GM06990 (cell line): ENCODE data around the gene MYO15A.

Source experiments
- DNase-seq: peaks from one replicate; pipeline ENCODE4 v3.0.0-alpha.2; 2011; ENCODE audit not compliant: insufficient read length; ENCODE audit errors: extremely low read depth
- H3K27me3 ChIP-seq: replicated peaks from 2 replicates; pipeline ENCODE4 v1.6.0; 2011; ENCODE audit warnings: low read length; ENCODE audit not compliant: control insufficient read depth, insufficient read depth
- H3K36me3 ChIP-seq: 2 replicates; pipeline ENCODE4 v1.5.1; 2011; ENCODE audit warnings: low read length; ENCODE audit not compliant: control insufficient read depth, insufficient read depth
- H3K4me3 ChIP-seq: replicated peaks from 2 replicates; pipeline ENCODE4 v1.5.1; 2011; ENCODE audit warnings: low read depth, mild to moderate bottlenecking, control low read depth, low read length
- TF ChIP-seq, protein P1 (sequence below): IDR thresholded peaks from 2 replicates; pipeline ENCODE4 v1.5.1; 2011; ENCODE audit warnings: low read length, control low read depth, mild to moderate bottlenecking, inconsistent platforms; ENCODE audit not compliant: insufficient read depth, poor library complexity, severe bottlenecking

MYO15A gene

DNA sequence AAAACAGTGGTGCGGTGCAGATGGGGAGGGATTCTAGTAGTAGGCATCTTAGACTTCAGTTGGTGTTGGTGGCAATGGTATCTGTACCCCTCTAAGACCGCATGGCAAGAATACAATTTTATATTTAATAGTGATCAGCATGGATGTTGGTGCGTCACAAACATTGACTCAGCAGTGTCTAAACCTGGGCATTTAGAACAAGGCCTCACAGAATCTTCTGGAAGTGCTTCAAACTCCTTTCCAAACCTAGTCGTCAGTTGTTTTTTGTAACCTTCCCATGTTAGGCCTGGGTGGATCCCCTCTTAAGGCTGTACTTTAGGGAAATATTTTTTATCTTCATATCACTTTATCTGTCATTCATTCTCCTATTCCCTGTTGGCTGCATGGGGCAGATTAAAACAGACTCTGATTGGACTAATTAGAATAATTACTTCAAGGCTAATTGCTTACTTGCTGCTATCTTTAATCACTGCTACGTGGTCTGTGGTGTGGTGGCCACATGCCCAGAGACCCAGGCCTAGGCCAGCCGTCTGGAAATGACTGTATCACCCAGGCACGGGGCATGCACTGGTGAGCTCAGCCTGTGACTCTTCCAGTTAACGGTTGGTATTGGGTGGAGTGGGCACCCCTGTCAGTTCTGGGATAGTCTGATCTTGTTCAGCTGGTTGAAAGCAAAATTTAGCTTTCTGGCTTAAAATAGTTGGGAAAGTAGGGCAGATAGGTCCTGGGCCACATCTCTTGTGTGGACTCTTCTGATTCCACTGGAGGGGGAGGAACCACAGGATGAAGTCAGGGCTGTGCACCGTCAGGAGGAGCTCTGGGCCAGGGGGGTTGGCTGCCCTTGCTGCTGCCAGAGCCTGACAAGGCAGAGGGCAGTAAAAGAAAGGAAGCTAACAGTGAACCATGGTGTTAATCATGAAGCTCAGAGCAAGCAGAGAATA is 79.5 kb downstream of the MYO15A start:
- Histone ChIP-seq H3K27me3 (no peaks in the 10 kb centered on the region), H3K36me3 (peaks cover 6% of the 10 kb centered on the region), H3K4me3 (peak overlapping the region; percentile 14; the same call in 1 of the 2 replicates)
- no peak for DNase-seq
- TF ChIP-seq, protein P1, sequence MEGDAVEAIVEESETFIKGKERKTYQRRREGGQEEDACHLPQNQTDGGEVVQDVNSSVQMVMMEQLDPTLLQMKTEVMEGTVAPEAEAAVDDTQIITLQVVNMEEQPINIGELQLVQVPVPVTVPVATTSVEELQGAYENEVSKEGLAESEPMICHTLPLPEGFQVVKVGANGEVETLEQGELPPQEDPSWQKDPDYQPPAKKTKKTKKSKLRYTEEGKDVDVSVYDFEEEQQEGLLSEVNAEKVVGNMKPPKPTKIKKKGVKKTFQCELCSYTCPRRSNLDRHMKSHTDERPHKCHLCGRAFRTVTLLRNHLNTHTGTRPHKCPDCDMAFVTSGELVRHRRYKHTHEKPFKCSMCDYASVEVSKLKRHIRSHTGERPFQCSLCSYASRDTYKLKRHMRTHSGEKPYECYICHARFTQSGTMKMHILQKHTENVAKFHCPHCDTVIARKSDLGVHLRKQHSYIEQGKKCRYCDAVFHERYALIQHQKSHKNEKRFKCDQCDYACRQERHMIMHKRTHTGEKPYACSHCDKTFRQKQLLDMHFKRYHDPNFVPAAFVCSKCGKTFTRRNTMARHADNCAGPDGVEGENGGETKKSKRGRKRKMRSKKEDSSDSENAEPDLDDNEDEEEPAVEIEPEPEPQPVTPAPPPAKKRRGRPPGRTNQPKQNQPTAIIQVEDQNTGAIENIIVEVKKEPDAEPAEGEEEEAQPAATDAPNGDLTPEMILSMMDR = no peak

DNA sequence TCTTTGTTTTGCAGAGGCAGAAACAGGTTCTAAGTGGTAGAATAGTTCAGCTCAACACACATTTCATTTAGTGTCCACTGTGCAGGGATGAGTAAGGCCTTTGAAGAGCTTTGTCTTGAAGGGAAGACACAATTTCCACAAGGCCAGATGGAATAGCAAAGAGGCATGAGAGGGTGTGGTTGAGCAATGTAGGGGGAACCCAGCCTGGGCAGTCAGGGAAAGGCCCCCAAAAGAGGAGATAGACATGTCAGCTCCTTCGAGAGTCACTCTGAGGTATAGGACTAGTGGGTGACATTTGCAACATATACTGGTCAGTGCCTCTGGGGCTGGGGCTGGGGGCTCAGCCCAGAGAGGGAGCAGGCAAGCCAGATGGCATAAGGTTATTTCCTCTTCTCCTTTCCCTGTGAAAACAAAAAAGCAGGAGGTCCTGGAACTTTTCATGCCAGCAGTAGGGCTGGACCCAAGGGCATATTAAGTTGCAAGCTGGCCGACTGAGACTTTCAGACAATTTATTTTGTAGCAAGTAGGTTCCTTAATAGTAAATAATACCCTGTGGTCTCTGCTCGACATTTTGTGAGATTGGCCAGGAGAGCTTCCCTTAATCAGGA is 82.2 kb downstream of the MYO15A start:
- no peak overlapping the region for H3K4me3 ChIP-seq
- H3K27me3 ChIP-seq = no peaks in the 10 kb centered on the region
- TF ChIP-seq, protein P1 = no peak
- peaks cover 15% of the 10 kb centered on the region for H3K36me3 ChIP-seq
- no peak for DNase-seq

DNA sequence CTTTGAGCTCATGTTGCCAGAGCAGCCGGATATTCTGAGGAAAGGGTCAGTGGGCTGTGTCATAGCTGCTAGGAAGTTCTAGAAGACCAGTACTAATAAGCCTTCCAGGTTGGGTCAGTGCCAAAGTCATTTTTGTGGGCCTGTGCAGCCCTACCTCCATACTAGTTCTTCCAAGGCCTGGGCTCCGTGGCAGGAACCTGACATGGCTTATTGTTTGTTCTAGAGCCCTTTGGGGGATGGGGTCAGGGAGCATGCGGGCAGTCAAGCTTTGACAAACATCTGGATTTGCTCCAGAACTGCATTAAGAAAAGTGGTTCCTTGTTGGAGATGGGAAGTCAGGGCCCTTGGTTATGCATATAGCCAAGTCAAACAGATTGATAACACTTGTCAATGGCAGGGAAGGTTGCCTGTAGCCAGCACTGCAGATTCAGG is 82.7 kb downstream of the MYO15A start:
- TF ChIP-seq, protein P1 = no peak
- Histone ChIP-seq H3K27me3 (no peaks in the 10 kb centered on the region), H3K4me3 (no peak overlapping the region), H3K36me3 (peaks cover 16% of the 10 kb centered on the region)
- no peak for DNase-seq

DNA sequence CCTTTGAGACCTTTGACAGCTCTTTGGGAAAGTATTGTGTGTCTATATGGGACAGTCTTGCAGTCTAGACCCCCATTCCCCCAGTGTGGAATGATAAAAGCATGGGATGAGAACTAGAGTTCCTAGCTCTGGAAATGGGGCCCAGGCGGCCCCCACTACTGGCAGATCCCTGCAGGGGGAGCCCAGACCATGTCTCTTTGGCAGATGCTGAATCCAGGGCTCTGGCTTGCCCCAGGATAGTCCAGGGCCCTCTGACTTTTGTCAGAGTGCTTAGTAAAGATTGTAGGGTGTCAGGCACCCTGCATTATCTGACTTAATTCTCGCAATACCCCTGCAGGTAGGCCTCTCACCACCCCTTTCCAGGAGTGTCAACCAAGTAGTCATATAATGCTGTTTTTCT is 83.4 kb downstream of the MYO15A start:
- TF ChIP-seq, protein P1 = peak; percentile 45
- Histone ChIP-seq H3K27me3 (no peaks in the 10 kb centered on the region), H3K4me3 (no peak overlapping the region), H3K36me3 (peaks cover 16% of the 10 kb centered on the region)
- DNase-seq = no peak

DNA sequence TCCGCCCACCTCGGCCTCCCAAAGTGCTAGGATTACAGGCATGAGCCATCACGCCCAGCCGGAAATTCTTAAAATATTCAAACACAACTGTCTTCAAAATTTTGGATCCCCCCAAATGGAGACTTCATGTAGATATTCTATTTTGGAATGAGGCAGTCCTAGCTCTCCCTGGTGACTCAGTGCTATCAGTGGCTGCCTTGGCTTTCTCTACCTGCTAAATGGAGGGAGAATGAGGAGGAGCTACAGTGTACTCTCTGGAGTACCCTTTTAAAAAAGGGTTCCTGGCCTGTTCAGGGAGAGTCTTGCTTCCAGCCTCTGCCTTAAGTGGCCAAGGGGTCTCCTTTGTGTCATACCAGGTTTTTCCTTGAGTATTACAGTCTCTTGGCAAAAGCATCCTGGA is 85.8 kb downstream of the MYO15A start:
- DNase-seq = no peak
- H3K4me3 ChIP-seq = no peak overlapping the region
- TF ChIP-seq, protein P1 = no peak
- peaks cover 32% of the 10 kb centered on the region for H3K36me3 ChIP-seq
- H3K27me3 ChIP-seq = no peaks in the 10 kb centered on the region
